G401.6 (cell line): Measurements from ENCODE around the gene KCNN2.
"Not testable (repeated sequence)": the region's sequence is repeated elsewhere in the genome, so short reads cannot be mapped to it uniquely, and the experiment has no call there.

Experiments
- FAIRE-seq: peaks from 2 replicates; lab custom pipeline; 2012; peaks lifted over from hg19 to GRCh38; lab: Jason Lieb, UNC

The KCNN2 gene

GRCh38 chr5:114419959-114420358 is 58.1 kb downstream of the KCNN2 start:
- no peak for FAIRE-seq

- no peak for FAIRE-seq
Observed at GRCh38 chr5:114427204-114427603, 65.3 kb downstream of the KCNN2 start.

- FAIRE-seq: no peak
Observed at GRCh38 chr5:114430532-114430931, 68.7 kb downstream of the KCNN2 start.

- not testable (repeated sequence) for FAIRE-seq
Observed at GRCh38 chr5:114432684-114433083, 70.8 kb downstream of the KCNN2 start.

- FAIRE-seq: no peak
Observed at GRCh38 chr5:114434396-114435219, 72.7 kb downstream of the KCNN2 start.

- FAIRE-seq: no peak
Observed at GRCh38 chr5:114435220-114435481, 73.3 kb downstream of the KCNN2 start.

GRCh38 chr5:114435885-114436299 is 74.0 kb downstream of the KCNN2 start:
- FAIRE-seq: no peak

- no peak for FAIRE-seq
Observed at GRCh38 chr5:114437936-114438335, 76.1 kb downstream of the KCNN2 start.

- FAIRE-seq: no peak
Observed at GRCh38 chr5:114438471-114438870, 76.6 kb downstream of the KCNN2 start.

GRCh38 chr5:114447084-114447773 is 85.4 kb downstream of the KCNN2 start:
- no peak for FAIRE-seq

GRCh38 chr5:114448481-114448880 is 86.6 kb downstream of the KCNN2 start:
- no peak for FAIRE-seq

GRCh38 chr5:114449860-114450421 is 88.1 kb downstream of the KCNN2 start:
- FAIRE-seq: no peak

GRCh38 chr5:114450437-114450836 is 88.6 kb downstream of the KCNN2 start:
- FAIRE-seq: no peak

- FAIRE-seq: no peak
Observed at GRCh38 chr5:114458726-114459125, 96.9 kb downstream of the KCNN2 start.

- no peak for FAIRE-seq
Observed at GRCh38 chr5:114467171-114467570, 105.3 kb downstream of the KCNN2 start.

- FAIRE-seq: no peak
Observed at GRCh38 chr5:114467729-114468128, 105.9 kb downstream of the KCNN2 start.

- no peak for FAIRE-seq
Observed at GRCh38 chr5:114469372-114469771, 107.5 kb downstream of the KCNN2 start.

- FAIRE-seq: no peak
Observed at GRCh38 chr5:114471529-114471928, 109.7 kb downstream of the KCNN2 start.

- FAIRE-seq: no peak
Observed at GRCh38 chr5:114473541-114473940, 111.7 kb downstream of the KCNN2 start.

- no peak for FAIRE-seq
Observed at GRCh38 chr5:114477816-114478334, 116.0 kb downstream of the KCNN2 start.

- FAIRE-seq: no peak
Observed at GRCh38 chr5:114500756-114501155, 138.9 kb downstream of the KCNN2 start.

GRCh38 chr5:114504560-114504959 is 142.7 kb downstream of the KCNN2 start:
- no peak for FAIRE-seq

- no peak for FAIRE-seq
Observed at GRCh38 chr5:114524221-114524620, 162.4 kb downstream of the KCNN2 start.
